ENCODE data around the gene NDST1.

GRCh38 chr5:150540042-150540441, 32.1 kb downstream of the NDST1 start:
- TF ChIP-seq EP300 (IDR thresholded peaks at IDR 0.05) (no peak), CTCF (IDR thresholded peaks at IDR 0.05) (no peak), POLR2AphosphoS5 (IDR thresholded peaks at IDR 0.05) (no peak)
